DMS153 (cell line): ENCODE results near the gene CATSPERD.

Experiments used
- DNase-seq: peaks from one replicate; lab custom pipeline; 2025; lab: John Stamatoyannopoulos, UW

CATSPERD gene

GRCh38 chr19:5804516-5805461 lies 84.4 kb downstream of the CATSPERD start, which contains the start of gene NRTN:
Gene NRTN (plus strand): TSS chr19:5805067. CDS start chr19:5824166, 19,099 bp downstream.
- DNase-seq: no peak

DNA sequence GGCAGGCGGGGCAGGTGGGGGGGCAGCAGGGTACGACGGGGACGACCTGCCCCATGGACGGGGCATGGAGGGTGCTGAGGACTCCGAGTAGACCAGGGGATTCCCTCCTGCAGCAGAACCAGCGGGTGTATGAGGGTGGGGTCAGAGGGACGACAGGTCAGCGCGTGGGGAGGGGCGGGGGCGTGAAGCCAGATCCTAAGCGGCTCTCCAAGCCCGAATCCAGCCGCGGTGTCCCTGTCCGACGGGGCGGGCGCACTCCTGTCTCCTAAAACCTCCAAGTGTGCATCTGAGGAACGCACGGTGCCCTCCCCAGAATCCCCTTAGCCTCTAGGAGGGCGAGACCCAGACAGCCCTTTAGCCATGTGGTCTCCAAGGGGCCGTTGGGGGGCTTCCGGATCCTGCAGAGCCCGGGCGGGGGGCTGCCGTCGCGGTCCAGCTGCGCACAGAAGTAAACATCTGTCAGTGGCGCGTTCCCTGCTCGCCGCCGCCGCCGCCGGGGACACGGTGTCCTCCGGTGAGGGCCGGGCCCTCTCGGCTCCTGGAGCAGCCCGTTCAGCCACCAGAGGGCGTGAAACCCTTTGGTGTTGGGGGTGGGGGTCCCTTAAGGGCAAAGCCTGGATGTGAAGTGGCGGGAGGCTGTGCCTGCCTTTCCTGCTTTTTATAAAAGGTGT lies 85.2 kb downstream of the CATSPERD start:
- peak; percentile 55 for DNase-seq

DNA sequence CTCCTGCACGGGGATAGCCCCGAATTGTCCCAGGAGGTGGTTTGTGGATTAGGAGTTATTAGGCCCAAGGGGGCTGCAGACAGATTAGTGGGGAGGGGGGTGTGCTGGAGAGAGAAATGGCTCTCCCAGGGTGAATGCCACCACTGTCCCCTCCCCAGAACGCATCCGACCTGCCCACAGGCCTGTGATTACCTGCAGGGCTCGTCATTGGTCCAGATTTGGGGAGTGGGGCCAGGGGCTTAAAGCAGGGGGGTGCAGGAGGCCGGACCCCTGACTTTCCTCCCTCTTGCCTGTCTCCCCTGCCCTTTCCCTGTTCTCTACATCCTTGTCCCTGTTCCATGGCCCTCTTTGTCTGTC lies 85.7 kb downstream of the CATSPERD start:
- DNase-seq: no peak

- DNase-seq: no peak
Observed at GRCh38 chr19:5806905-5807304, 86.5 kb downstream of the CATSPERD start.

DNA sequence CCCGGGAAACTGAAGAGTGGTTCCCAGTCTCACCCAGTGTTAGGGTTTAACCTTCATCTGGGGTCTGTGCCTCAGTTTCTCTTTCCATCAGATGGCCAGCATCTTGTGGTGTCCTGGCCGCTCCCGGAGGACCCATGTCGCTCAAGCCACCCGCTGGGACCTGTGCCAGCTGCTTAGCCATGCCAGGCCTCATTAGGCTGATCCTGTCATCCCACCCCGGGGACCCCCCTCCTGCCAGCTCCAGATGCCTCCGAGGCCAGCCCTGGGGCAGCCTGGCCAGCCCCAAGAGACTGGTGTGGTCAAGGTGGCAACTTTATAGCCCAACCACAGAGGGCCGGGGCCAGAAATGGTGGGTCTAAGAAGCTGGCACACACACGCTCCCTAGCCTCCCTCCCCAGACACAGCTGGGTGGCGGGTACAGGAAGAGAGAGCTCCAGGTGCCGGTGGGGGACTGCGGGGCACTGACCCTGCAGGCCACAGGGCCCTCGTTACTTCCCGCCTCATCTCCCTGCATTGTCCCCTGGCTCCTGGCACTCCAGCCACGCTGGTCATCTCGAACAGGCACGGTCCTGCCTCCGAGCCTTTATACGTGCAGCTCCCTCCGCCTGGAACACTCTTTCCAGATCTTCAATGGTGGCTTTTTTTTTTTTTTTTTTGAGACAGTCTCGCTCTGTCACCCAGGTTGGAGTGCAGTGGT lies 87.8 kb downstream of the CATSPERD start:
- no peak for DNase-seq

- DNase-seq: no peak
Observed at GRCh38 chr19:5809053-5809452, 88.6 kb downstream of the CATSPERD start.

DNA sequence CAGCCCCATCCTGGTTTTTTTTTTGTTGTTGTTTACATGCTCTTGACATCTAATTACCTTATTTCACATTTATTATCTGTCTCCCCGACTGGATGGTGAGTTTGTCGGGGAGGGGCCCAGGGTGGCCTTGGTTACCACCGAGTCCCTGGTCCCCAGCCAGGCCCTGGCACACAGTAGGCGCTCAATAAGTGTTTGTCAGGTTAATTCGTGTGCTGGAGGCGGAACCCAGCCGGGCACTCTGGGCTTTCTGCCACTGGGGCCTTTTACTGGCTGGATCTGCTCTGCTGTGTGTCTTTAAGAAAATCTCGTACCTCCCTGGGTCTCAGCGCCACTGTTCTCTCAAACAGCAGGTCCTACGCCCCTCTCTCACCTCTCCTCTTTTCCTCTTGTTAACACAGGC lies 89.0 kb downstream of the CATSPERD start:
- no peak for DNase-seq

DNA sequence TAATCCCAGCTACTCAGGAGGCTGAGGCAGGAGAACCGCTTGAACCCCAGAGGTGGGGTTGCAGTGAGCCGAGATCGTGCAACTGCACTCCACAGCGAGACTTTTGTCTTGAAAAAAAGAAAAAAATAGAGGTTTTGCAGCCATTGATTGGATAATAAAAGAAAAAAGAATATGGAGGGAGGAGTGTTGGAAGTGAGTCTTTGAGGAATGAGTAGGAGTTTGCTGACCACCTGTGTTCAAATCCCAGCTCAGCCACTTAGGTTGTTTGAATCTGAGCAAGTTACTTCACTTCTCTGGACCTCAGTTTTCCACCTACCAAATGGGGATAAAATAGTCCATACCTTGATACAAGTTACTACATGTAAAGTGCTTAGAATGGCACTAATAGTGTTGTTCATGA lies 90.7 kb downstream of the CATSPERD start:
- DNase-seq: no peak

DNA sequence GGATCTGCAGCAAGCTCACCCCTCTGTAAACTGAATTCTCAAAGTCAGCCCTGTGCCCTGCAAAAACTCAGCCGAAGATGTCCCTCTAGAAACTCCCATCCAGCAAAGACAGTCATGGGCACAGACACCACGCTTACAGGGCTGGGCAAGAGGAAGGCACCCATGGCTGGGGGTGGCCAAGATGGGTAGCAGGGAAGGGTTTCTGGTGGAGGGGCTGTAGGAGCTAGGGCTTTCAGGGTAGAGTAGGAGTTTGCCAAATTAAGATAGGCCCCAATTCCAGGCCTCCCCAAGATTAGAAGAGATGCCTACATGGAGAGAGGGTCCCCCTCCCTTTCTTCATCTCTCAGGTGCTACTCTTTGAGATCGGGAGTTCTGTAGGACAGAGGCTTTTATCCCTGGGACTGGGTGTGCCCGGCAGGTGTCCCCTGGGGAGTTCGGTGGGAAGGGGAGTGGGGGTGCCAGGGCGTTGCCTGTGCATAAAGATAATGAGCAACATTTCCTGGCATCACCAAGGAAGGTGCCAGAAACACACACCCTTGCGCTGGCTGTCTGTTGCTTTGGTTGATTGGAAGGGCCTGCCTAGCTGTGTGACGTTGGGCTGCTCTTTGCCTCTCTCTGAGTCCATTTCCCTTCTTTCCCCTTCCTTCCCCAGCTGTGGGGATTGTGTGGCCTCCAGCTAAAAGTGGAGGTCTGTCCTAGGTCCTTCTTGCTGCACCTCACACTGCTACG lies 93.8 kb downstream of the CATSPERD start:
- no peak for DNase-seq

DNA sequence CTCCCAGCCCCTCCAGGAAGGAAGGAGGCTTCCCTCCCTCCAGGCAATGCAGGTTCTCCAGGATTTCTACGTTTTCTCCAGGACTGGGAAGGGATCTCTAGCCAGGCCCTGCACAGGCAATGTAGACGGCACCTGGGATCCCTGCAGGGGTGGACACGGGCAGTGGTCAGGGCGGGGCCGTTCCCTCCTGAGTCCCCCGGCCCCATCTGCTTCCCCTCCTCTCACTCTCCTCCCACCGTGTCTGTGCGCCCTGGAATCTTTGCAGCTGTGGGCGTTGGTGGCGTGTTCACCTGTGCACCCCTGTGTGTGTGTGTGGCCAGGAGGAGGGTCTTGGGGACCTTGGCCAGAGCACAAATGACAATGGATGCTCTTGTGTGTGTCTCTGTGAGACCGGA lies 94.4 kb downstream of the CATSPERD start:
- DNase-seq: no peak

- DNase-seq: no peak
Observed at GRCh38 chr19:5817218-5817617, 96.8 kb downstream of the CATSPERD start.

DNA sequence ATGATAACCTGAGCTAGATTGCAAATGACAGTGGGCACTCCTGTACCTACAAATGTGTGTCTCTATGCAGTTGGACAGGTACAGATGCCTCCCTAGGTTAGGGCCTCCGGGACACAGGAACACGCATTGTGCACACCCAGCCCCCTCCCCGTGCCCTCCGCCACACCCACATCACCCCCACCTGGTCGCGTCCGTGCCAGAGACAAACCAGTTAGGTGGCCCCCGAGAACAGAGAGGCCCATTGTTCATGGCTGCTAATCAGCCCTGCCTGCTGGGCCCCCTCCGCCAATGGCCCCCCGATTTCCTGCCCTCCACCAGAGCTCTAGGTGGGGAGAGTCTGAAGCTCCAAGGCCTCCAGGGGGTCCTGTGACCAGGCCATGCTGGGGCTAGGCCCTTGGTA lies 98.2 kb downstream of the CATSPERD start:
- DNase-seq: no peak

DNA sequence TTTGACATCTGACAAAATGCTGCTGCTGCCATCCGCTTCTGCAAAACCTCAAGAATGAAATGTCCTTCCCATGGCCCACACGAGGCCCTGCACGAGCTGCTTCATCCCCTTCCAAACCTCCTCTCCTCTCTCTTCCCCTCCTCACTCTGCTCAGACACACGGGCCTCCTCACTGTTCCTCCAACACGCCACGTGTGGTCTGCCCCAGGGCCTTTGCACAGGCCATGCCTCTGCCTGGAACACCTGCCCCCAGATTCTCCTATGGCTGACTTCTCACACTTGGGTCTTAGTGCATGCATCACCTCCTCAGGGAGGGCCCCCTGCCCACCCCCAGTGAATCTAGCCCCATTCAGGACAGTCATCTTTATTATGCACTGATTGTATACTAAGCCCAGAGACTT lies 100.3 kb downstream of the CATSPERD start:
- DNase-seq: no peak

DNA sequence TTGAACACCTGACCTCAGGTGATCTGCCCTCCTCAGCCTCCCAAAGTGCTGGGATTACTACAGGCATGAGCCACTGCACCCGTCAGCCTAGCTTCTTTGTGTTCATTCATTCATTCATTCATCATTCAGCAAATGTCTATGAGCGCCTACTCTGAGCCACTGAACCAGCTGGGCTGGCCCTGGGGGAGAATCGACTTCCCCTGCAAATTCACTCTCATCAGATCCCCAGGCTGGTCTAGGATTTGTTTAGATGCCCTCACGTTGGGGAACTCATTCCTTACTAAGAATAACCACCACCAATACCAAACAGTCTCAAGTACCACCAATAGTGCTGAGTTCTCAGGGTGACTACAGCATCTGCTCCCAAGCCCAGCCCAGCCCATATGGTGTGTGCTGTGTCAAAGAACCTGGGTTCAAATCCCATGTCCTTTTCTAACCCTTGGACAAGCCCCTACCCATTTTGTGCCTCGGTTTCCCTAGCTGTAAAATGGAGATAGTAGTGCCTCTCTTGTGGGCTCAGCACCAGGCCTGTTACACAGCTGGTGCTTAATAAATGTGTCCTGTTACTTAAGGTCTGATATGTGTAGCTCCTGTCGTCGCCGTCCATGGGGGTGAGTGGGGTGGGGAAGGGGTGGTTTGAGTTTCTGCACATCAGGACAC lies 101.2 kb downstream of the CATSPERD start:
- no peak for DNase-seq

DNA sequence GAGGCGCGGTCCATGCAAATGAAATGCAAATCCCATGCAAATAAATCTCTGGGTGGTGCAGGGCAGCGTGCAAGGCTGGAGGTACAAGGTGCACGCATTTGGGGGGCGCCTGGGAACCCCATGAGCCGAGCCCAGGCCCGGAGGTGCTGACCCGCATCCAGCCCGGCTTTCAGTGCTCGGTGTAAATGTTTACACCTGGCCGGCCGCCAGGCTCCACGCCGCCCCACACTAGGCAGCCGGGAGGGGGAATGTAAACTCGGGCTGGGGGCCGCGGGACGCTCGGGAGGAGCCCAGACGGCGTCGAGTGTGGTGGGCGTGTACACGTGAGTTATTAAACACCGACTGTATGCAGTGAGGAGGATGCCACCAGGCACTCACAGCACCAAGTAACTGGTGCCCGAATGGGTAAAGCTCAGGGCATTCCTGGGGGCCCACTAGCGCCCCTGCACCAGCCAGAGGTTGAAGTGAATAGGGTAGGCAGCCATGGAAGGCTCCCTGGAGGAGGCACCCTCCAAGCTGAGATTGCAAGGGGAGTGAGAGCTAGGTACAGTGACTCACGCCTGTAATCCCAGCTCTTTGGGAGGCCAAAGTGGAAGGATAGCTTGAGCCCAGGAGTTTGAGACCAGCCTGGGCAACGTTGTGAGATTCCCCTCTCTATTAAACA lies 101.9 kb downstream of the CATSPERD start:
- no peak for DNase-seq

DNA sequence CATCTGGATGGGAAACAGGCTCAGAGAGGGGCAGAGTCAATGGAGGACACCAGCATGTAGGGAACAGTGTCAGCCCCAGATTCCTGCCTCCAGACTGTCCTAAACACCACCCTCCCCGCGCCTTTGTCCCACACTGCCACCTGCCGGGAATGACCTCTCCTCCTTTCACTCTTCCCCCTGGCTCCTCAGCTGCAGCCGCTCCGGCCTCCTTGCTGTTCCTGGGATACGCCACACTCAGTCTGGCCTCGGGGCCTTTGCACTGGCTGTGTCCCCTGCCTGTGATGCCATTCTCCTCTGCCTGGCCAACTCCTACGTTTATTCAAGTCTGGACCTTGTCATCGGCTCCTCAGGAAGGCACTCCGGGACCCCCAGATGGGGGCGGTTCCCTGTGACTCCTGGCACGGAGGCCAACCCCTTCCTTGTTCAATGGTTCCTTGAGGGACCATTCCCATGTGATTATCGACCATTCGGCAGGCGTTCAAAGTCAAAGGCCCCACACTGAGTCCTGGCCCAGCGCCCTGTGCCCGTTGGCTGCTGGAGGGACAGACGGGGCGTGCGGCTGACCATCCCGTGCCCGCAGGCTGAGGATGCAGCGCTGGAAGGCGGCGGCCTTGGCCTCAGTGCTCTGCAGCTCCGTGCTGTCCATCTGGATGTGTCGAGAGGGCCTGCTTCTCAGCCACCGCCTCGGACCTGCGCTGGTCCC lies 103.3 kb downstream of the CATSPERD start:
- DNase-seq: no peak

DNA sequence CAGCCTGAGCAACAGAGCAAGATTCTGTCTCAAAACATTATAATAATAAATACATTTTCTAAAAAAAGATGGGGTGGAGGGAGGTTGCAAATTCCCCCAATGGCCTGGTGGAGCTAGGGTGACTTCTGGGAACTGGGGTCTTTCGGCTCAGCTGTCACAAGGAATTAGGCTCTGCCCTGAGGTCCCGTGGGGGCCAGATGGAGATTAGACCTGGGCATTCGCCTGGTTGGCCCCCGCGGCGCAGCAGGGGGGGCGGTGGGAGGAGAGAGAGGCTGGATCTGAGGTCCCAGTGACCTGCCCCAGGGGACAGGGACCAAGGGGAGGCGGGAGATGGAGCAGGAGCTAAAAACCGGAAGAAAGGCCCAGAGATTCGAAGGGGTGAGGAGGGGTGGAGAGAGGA lies 104.3 kb downstream of the CATSPERD start:
- DNase-seq: no peak

DNA sequence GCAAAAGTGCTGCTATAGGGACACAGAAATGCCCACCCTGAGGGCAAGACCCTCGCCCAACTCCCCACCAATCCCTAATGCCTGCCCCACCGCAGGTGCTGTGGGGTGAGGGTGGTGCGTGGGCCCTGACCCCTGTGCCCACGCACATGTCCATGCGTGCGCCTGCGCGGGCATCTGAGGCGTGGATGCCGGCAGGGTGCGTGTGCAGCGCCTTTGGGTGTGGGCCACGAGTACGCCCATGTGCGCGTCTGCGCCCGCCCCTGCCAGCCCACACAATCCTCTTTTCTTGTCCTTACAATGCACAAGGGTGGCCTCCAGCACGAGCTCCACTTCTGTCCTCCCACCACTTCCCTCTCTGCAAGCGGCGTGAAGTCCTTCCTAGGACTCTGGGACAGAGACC lies 104.7 kb downstream of the CATSPERD start:
- DNase-seq: no peak

DNA sequence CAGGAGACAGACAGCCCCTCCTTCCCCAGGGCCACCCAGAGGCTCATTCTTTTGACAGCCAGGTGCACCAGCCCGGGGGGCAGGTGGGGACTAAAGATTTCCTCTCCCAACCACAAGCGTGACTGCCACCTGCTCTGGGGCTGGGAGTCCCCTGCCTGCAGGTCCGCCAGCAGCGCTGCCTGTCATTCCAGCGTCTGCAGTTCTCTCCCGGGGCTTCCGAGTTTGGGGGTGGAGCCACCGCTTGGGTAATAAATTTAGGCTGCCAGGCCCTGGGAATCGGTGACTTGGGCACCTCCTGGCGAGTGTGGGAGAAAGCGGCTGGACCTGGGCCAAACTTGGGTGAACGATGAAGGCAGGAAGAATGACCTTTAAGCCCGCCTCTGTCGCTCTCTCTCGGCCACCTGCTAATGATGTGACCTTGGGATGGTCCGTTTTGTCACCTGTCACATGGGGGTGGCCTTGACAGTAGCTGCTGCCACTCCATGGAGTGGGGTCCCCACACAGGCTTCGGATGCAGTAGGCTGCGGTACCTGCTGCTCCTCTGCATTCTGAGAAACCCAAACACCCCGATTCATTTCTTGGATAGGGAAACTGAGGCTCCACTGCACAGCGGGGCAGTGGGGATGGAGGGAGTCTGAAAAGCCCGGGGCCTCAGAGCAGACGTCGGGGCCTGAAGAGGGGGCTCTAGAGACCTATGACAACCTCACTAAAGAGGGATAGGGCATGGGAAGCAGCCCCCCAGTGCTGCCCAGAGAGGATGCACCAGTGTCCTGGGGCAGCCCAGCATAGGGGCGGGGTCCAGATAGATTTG lies 106.3 kb downstream of the CATSPERD start:
- peak; percentile 94 for DNase-seq
